ENCODE measurements around the gene DNAJA1.

DNA sequence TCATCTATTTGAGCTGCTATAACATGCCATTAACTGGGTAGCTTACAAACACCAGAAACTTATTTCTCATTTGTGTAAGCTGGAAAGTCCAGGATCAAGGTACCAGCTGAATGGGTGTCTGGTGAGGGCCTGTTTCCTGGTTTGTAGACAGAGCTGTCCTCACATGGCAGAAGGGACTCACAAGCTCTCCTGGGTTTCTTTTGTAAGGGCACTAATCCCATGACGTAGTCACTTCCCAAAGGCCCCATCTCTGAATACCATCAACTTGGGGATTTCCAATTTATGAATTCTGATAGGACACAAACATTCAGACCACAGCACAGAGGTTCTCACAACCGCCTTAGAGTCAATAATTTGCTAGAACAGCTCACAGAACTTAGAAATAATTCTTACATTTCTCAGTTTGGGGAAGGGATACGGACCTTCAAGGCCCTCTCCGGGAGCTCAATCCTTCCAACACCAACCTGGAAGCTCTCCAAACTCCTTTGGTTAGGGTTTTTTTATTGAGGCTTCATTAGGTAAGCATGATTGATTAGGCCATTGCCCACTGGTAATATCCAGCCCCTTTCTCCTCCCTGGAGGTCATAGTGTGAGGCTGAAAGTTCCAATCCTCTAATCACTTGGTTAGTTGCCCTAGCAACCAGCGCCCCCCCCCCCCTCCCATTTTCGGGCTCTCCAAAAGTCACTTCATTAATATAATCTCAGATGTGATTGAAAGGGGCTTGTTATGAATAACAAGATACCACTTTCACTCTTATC is 7.6 kb upstream of the DNAJA1 start:
- TF ChIP-seq CTCF (conservative IDR thresholded peaks at IDR 0.05; ENCODE audit: low read length) = no peak
- no peak for TF ChIP-seq EZH2phosphoT487 (IDR thresholded peaks at IDR 0.05; ENCODE audit: borderline replicate concordance, low read depth, low read length)
